ENCODE measurements around the gene ISG15. TPM values are rescaled to one million over a fixed set of nuclear protein-coding genes. Genes with fewer than 3 reads are reported as not detected.

ISG15 gene
- 10 to 100 TPM; 16.6 to 18.7 TPM for total RNA-seq

- ChIA-PET POLR2A (interaction anchor here (0.6 to 1.1 kb wide), 3 partner anchors 29 to 357 kb away, joined by 3 read pairs; no protein-coding TSS in a partner anchor), CTCF (interaction anchor here (1.1 to 3.8 kb wide), 9 partner anchors 11 to 101 kb away, joined by 3 to 14 read pairs (median 9); no protein-coding TSS in a partner anchor)
These were observed at the start of gene ISG15 for GRCh38 chr1:1013105-1013921. ISG15 (plus strand) TSS chr1:1013497; CDS start chr1:1013574, 77 bp downstream.

GRCh38 chr1:963746-964525 lies 49.4 kb upstream of the ISG15 start:
- CTCF ChIA-PET: interaction anchor here (1.0 kb wide), 1 partner anchor 21 kb away, joined by 3 read pairs; no protein-coding TSS in a partner anchor

DNA sequence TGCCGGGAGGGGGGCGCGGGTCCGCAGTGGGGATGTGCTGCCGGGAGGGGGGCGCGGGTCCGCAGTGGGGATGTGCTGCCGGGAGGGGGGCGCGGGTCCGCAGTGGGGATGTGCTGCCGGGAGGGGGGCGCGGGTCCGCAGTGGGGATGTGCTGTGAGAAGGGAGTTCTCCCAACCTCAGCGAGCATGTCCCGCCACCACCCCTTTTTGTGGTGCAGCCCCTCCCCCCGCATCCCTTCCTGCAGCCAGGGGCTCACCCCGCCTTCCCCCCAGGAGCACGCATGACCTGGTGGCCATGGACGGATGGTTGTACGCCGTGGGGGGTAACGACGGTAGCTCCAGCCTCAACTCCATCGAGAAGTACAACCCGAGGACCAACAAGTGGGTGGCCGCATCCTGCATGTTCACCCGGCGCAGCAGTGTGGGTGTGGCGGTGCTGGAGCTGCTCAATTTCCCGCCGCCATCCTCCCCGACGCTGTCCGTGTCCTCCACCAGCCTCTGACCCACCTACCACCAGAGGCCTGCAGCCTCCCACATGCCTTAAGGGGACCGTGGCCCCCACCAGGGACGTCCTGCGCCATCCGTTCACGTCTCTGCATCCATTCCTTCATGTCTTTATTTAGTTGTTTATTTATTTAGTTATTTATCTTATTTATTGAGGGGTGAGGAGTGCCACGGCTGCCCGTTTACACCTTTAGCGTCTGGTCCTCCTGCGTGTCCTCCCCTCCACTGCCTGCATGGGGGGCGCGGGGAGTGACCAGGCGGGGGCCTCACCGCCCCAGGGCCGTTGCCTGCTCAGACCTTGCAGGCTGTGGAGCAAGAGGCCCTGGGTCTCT lies 48.4 kb upstream of the ISG15 start:
- CTCF ChIA-PET: interaction anchor here (0.9 kb wide), 1 partner anchor 50 kb away, joined by 3 read pairs; no protein-coding TSS in a partner anchor
- POLR2A ChIA-PET: interaction anchor here (0.8 kb wide), 1 partner anchor 10 kb away, joined by 3 read pairs; no protein-coding TSS in a partner anchor

More at GRCh38 chr1:963746-964525, 49.4 kb upstream of the ISG15 start:
- POLR2A ChIA-PET: no interaction called here

DNA sequence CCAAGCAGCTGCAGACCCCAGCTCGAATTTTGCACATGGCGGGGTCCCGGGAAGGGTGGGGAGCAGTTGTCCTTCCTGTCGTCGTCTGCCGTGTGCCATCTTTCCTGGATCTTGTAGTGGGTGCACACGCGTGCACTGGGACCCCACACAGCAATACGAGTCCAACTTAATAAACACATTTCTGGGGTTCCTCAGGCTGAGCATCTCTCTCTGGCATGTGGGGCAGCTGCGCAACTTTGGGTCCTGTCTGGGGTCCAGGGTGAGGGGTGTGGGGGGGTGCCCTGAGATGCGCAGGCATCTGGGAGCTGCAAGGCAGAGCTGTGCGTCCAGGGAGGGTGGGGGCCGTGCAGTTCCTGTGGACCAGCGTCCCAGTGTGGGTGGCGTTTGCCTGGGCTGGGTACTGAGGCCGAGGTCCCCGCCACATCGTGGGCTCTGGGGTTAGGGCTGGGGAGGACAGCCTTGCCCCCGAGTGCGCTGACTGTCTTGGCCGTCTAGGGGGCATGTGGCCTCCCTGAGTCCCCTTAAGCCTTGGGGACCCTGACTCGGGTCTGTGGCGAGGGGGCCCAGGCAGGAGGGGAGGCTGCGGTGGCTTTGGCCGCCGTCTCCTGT lies 47.7 kb upstream of the ISG15 start:
- CTCF ChIA-PET: interaction anchor here (0.9 kb wide), 1 partner anchor 49 kb away, joined by 3 read pairs; no protein-coding TSS in a partner anchor

GRCh38 chr1:966135-966703 lies 47.1 kb upstream of the ISG15 start, which contains the start of gene PLEKHN1:
PLEKHN1 (plus strand) TSS chr1:966482; CDS start chr1:966532, 50 bp downstream.
- POLR2A ChIA-PET: interaction anchor here (1.1 kb wide), 1 partner anchor 17 kb away, joined by 4 read pairs; no protein-coding TSS in a partner anchor
- CTCF ChIA-PET: interaction anchor here (0.8 to 1.3 kb wide), 7 partner anchors 8 to 60 kb away, joined by 3 to 5 read pairs (median 3); no protein-coding TSS in a partner anchor

More for the DNA sequence above, 47.7 kb upstream of the ISG15 start:
- POLR2A ChIA-PET: interaction anchor here (0.8 kb wide), 1 partner anchor 10 kb away, joined by 3 read pairs; no protein-coding TSS in a partner anchor

GRCh38 chr1:966704-967300 lies 46.5 kb upstream of the ISG15 start:
- ChIA-PET CTCF (interaction anchor here (0.6 to 1.3 kb wide), 7 partner anchors 8 to 60 kb away, joined by 3 to 5 read pairs (median 3); no protein-coding TSS in a partner anchor), POLR2A (interaction anchor here (1.1 kb wide), 1 partner anchor 16 kb away, joined by 4 read pairs; no protein-coding TSS in a partner anchor)

- POLR2A ChIA-PET: interaction anchor here (1.1 kb wide), 1 partner anchor 15 kb away, joined by 4 read pairs; no protein-coding TSS in a partner anchor
- CTCF ChIA-PET: interaction anchor here (0.8 to 1.3 kb wide), 4 partner anchors 9 to 155 kb away, joined by 3 to 4 read pairs (median 3); no protein-coding TSS in a partner anchor
These were observed 45.6 kb upstream of the ISG15 start for GRCh38 chr1:967466-968343.

DNA sequence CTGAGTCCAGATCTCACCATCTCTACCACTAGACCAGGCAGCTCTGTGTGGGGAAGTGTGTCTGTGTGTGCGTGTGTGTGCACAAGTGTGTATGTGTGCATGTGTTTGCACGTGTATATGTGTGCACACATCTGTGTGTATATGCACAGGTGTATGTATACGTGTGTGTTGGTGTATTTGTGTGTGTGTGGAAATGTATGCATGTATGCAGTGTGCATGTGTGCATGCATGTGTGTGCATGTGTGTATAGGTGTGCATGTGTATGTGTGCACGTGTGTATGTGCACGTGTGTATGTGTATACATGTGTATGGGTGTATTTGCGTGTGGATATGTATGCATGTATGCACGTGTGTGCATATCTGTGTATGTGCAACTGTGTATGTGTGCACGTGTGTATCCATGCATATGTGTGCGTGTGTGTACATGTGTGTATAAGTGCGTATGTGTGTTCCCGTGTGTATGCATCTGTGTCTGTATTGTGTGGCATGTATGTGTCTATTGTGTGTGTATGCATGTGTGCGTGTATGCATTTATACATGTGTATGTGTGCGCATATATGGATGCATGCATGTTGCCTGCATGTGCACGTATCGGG lies 43.9 kb upstream of the ISG15 start:
- CTCF ChIA-PET: no interaction called here
- POLR2A ChIA-PET: no interaction called here

GRCh38 chr1:970242-970972 lies 42.9 kb upstream of the ISG15 start:
- POLR2A ChIA-PET: no interaction called here
- CTCF ChIA-PET: interaction anchor here (1.1 to 2.7 kb wide), 3 partner anchors 13 to 66 kb away, joined by 3 to 7 read pairs (median 3); no protein-coding TSS in a partner anchor

- CTCF ChIA-PET: interaction anchor here (1.1 to 2.7 kb wide), 3 partner anchors 13 to 66 kb away, joined by 3 to 7 read pairs (median 3); no protein-coding TSS in a partner anchor
- POLR2A ChIA-PET: no interaction called here
These were observed 42.1 kb upstream of the ISG15 start for GRCh38 chr1:970973-971730.

GRCh38 chr1:971751-972506 lies 41.4 kb upstream of the ISG15 start:
- CTCF ChIA-PET: interaction anchor here (1.5 to 2.7 kb wide), 2 partner anchors 12 to 67 kb away, joined by 3 to 7 read pairs; no protein-coding TSS in a partner anchor

GRCh38 chr1:972726-973458 lies 40.4 kb upstream of the ISG15 start:
- ChIA-PET CTCF (interaction anchor here (2.7 kb wide), 1 partner anchor 11 kb away, joined by 7 read pairs; no protein-coding TSS in a partner anchor), POLR2A (no interaction called here)

More at GRCh38 chr1:971751-972506, 41.4 kb upstream of the ISG15 start:
- POLR2A ChIA-PET: no interaction called here

Measured in activated CD8-positive, alpha-beta memory T cell treated with anti-CD3 and anti-CD28 coated beads for 36 hours (primary cell).